Astrocyte of the spinal cord (primary cell): ENCODE measurements around the gene CAMK2D.
A peak's percentile ranks its signal among the peaks of the same experiment; 100 is the strongest.

Experiments used
- DNase-seq: peaks from one replicate; pipeline ENCODE4 v3.0.0; 2011; ENCODE audit warnings: low read depth, low spot score
- H3K4me3 ChIP-seq: 2 replicates; pipeline ENCODE4 v1.5.1; 2011; ENCODE audit warnings: low read depth, mild to moderate bottlenecking, low read length, moderate library complexity
- in situ Hi-C: cut with HindIII; loops from 2 replicates; pipeline ENCODE4 v1.10.0; 2017; ENCODE audit warnings: low sequenced_read_pairs
- TF ChIP-seq, protein P1 (sequence below): IDR thresholded peaks from 2 replicates; pipeline ENCODE4 v1.5.1; 2012; ENCODE audit warnings: low read depth, mild to moderate bottlenecking, low read length, inconsistent platforms

The CAMK2D gene

DNA sequence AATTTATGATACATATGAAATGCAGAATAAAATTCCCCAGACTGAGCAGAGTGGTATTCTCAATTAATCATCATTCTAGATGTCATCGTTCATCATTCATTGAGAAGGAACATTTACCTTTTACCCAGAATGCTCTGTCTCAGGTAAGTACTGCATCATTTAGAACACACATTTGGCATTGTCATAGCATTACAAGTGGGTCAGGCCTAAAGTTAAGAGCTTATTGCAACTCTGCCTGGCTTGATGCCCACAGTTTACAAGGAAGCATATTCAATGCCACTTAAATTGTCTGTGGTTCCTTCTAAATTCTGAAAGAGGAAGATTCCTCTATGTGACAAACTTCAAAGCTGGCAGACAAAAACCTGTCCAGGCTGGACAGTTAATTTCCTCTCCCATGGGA, 87.3 kb downstream of the CAMK2D start:
- TF ChIP-seq, protein P1, sequence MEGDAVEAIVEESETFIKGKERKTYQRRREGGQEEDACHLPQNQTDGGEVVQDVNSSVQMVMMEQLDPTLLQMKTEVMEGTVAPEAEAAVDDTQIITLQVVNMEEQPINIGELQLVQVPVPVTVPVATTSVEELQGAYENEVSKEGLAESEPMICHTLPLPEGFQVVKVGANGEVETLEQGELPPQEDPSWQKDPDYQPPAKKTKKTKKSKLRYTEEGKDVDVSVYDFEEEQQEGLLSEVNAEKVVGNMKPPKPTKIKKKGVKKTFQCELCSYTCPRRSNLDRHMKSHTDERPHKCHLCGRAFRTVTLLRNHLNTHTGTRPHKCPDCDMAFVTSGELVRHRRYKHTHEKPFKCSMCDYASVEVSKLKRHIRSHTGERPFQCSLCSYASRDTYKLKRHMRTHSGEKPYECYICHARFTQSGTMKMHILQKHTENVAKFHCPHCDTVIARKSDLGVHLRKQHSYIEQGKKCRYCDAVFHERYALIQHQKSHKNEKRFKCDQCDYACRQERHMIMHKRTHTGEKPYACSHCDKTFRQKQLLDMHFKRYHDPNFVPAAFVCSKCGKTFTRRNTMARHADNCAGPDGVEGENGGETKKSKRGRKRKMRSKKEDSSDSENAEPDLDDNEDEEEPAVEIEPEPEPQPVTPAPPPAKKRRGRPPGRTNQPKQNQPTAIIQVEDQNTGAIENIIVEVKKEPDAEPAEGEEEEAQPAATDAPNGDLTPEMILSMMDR, result no peak
- no peak for DNase-seq
- in situ Hi-C loops, result no loop called here
- no peak overlapping the region for H3K4me3 ChIP-seq

DNA sequence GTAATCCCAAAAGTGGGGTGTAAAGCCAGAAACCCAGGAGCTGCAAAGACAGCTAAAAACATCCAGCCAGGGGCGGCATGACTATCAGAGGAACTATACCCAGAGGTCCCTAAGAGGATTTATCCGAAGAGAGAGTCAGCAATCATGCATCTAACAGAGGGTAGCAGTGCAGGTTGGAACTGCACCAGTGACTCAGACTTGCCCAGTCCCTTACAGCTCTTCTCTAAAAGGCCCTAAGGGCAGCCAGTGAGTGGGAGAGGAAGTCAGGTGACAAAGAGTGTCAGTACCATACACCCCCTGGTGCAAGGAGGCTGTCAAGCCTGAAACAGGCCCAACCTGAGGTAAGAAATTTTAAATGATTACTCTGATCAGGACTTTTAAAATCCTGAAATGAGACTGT, 88.1 kb downstream of the CAMK2D start:
- H3K4me3 ChIP-seq, result no peak overlapping the region
- TF ChIP-seq, protein P1, result no peak
- in situ Hi-C loops, result no loop called here
- no peak for DNase-seq

DNA sequence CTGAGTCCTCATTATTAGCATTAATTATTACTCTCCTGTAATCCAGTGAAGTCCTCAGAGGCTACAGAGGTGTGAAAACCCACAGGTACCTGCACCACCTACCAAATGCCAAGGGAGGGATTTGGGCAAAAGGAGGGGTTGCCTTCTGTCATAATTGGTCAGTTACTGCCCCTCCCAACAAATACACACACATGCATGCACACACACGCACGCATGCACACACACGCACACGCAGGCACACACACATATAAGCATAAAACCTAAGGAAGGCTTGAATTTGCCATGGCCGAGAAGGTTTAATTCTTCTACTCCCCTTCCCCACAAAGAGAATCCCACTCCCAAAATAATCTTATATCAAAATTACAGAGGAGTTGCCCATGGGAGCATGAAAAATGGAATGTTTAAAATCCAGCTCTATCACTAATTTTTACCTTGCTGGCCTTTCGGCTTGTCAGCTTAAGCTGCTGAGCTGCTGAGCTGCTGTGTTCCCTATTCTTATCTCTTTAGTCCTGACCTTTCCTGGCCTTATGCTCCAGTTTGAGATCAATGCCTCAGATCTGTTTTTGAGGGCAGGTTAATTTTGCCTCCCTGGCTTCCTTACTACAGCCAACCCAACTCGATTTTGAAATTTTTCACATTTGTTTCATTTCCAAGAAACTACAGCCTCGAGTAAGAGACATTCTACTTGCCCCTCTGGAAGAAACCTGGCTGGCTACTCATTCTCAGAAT, 95.0 kb downstream of the CAMK2D start:
- TF ChIP-seq, protein P1, result no peak
- in situ Hi-C loops, result no loop called here
- H3K4me3 ChIP-seq, result no peak overlapping the region
- no peak for DNase-seq

DNA sequence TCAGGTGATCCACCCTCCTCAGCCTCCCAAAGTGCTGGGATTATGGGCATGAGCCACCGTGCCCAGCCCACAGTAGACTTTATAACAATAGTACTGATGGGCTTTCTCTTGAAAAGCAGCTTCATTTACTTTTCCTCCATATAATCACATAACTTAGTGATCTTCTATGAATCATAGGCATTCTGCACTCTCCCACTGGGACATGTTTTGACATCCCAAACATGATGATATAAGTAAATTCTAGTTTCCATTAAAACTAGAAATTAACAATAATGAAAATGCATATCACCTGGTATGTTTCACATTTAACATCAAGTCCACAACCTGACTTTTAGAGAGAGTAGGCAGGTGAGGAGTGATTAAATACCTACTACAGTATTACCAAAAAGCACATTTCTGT, 96.5 kb downstream of the CAMK2D start:
- in situ Hi-C loops, result no loop called here
- TF ChIP-seq, protein P1, result no peak
- peak; percentile 19 for DNase-seq
- no peak overlapping the region for H3K4me3 ChIP-seq

DNA sequence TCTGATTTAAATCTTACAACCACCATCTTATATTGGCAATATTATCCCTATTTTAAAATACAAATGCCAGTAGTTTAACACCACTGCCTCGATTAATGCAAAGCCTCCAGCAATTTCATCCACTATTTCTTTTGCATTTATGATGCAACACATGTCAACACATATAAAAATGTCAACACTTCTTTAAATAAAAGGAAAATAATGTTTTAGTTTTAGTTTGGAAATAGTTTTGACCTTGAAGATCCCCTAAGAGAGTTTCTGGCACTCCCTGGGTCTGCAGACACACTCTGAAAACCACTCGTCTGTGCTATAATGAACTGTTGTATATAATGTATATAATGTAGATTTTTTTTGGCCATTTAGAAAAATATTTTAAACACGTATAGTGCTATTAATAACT, 99.0 kb downstream of the CAMK2D start:
- no peak for DNase-seq
- TF ChIP-seq, protein P1, result no peak
- in situ Hi-C loops, result no loop called here
- no peak overlapping the region for H3K4me3 ChIP-seq

DNA sequence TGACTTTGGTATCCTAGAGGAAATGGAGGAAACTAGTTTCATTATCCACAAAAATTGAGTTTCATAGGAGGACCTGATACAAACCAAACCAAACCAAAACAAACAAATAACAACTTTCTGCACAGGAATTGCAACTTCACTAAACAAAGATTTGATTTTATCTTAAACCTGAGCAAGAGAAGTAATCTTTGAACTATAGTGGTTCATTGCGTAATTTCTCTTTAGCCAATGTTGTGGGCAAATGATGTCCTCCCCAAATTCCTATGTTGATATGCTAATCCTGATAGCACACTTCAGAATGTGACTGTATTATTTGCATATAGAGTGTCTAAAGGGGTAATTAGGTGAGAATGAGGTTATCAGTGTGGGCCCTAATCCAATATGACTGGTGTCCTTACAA, 102.4 kb downstream of the CAMK2D start:
- TF ChIP-seq, protein P1, result no peak
- H3K4me3 ChIP-seq, result no peak overlapping the region
- in situ Hi-C loops, result no loop called here
- no peak for DNase-seq
